Stimulated activated naive CD8-positive, alpha-beta T cell treated with anti-CD3 and anti-CD28 coated beads, Interleukin-15, amount 100 ng/mL, for 72 hours (primary cell): ENCODE results near the gene OSGIN1.

Source experiments
- ATAC-seq: fragments of 150-1000 bp; cut with Tn5 transposase; 2 replicates; pipeline ENCODE4 v1.10.0; 2021; ENCODE audit warnings: mild to moderate bottlenecking, moderate library complexity
- DNase-seq, 2 donors: peaks; one replicate each; pipeline ENCODE4 v3.0.0; 2021 to 2022
- H3K27ac Mint-ChIP-seq, 2 donors: one replicate each; pipeline ENCODE4 v1.8.0; 2022; ENCODE audit warnings: mild to moderate bottlenecking in 2 of 2, mixed read lengths in 2 of 2, moderate library complexity in 2 of 2
- H3K27me3 Mint-ChIP-seq: one replicate; pipeline ENCODE4 v1.8.0; 2022; ENCODE audit warnings: mixed read lengths
- H3K4me1 Mint-ChIP-seq: one replicate; pipeline ENCODE4 v1.8.0; 2022; ENCODE audit warnings: mild to moderate bottlenecking, mixed read lengths
- H3K4me3 Mint-ChIP-seq, 2 donors: one replicate each; pipeline ENCODE4 v1.8.0; 2022; ENCODE audit warnings: mild to moderate bottlenecking in 2 of 2, mixed read lengths in 2 of 2, moderate library complexity in 1 of 2
- H3K9me3 Mint-ChIP-seq, 2 donors: one replicate each; pipeline ENCODE4 v1.8.0; 2022; ENCODE audit warnings: mixed read lengths in 2 of 2

OSGIN1 gene

GRCh38 chr16:83923581-83924365 is 29.3 kb upstream of the OSGIN1 start:
- Mint-ChIP-seq H3K27me3 (no peaks in the 10 kb centered on the region), H3K9me3 (peaks cover 0 to 8% of the 10 kb centered on the region in 2 donors), H3K4me1 (peaks cover 6% of the 10 kb centered on the region), H3K4me3 (no peak overlapping the region), H3K27ac (peak overlapping the region in 1 of 2 donors; percentile 49)
- DNase-seq (no peak), ATAC-seq (no peak)

GRCh38 chr16:83924686-83925085 is 28.4 kb upstream of the OSGIN1 start:
- ATAC-seq = no peak
- no peak for DNase-seq
- no peak overlapping the region for H3K27ac Mint-ChIP-seq
- peaks cover 6% of the 10 kb centered on the region for H3K4me1 Mint-ChIP-seq
- H3K9me3 Mint-ChIP-seq = no peaks in the 10 kb centered on the region
- no peak overlapping the region for H3K4me3 Mint-ChIP-seq
- H3K27me3 Mint-ChIP-seq = no peaks in the 10 kb centered on the region

DNA sequence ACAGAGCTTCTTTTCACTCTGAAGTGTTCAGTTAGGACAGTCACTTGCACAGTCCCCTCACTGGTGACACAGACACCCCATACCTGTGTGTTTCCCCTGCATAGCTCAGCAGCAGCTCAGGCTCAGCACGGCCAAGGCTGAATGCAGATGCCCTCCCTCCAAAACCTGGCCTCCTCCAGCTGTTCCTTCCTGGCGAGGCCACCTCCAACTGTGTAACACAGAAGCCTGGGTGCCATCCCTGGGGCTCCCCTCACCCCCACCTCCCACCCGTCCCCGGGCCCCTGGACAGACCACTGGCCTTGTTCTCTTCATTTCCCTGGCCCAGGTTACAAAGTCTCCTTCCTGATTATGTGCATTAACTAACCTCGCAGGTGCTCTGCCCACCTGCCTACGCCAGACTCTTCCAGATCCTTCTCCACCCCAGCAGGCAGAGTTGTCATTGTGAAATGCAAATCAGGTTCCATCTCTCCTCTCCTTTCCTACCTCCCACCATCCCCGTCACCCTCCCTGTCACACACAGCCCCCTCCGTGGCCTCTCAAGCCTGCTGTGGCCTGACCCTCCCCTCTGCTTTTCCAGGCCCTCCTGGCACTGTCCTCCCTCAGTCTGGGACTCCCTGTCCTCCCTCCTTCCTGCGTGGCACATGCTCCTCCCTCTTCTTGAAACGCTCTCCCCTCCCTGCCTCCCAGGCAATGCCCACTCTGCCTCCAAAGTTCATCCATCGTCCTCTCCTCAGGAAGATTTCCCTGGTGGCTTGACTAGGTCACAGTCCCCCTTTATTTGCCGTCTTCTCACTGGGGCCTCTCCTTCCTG is 27.7 kb upstream of the OSGIN1 start:
- H3K9me3 Mint-ChIP-seq = no peaks in the 10 kb centered on the region
- H3K4me3 Mint-ChIP-seq = no peak overlapping the region
- DNase-seq = no peak
- peak overlapping the region in 1 of 2 donors; percentile 7 for H3K27ac Mint-ChIP-seq
- H3K27me3 Mint-ChIP-seq = no peaks in the 10 kb centered on the region
- ATAC-seq = peak; percentile 24
- H3K4me1 Mint-ChIP-seq = peaks cover 6% of the 10 kb centered on the region

- Mint-ChIP-seq H3K4me1 (peaks cover 6% of the 10 kb centered on the region), H3K27ac (peak overlapping the region in 1 of 2 donors; percentile 27), H3K27me3 (no peaks in the 10 kb centered on the region), H3K4me3 (no peak overlapping the region), H3K9me3 (no peaks in the 10 kb centered on the region)
- ATAC-seq (no peak), DNase-seq (no peak)
Observed at GRCh38 chr16:83925957-83926725, 26.9 kb upstream of the OSGIN1 start.

DNA sequence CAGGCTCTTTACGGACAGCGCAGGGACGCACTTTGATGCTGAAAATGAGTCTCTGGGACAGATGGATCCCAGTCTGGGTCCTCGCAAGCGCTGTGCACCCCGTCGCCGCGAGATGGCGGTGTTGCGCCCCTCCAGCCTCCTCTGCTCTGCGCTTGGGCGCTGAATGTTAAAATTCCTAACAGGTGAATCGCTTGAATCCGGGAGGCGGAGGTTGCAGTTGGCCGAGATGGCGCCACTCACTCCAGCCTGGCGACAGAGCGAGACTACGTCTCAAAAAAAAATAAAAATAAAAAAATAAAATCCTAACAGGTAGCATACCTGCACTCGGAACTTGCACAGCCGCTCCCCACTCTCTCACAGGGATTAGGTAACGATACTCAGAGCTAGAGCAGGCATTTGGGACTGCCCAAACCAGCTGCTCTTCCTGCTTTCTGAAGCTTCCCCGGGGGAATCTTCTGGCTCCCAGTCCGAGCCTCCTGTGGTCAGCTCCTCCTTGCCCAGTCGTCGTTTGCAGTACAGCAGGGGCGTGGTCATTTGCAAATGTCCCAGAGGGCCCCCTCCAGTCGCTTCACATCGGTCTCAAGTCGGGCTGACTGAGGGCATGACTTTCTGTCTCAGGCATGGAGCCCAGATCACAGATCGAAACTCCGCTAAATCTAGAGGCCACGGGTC is 26.2 kb upstream of the OSGIN1 start:
- Mint-ChIP-seq H3K27ac (peak overlapping the region in 1 of 2 donors; percentile 27), H3K4me3 (no peak overlapping the region), H3K27me3 (no peaks in the 10 kb centered on the region), H3K4me1 (peaks cover 6% of the 10 kb centered on the region), H3K9me3 (no peaks in the 10 kb centered on the region)
- DNase-seq (peak; percentile 53 to 58), ATAC-seq (peak; percentile 72)

GRCh38 chr16:83928341-83929055 is 24.5 kb upstream of the OSGIN1 start:
- no peaks in the 10 kb centered on the region for H3K9me3 Mint-ChIP-seq
- ATAC-seq (no peak), DNase-seq (no peak)
- H3K4me3 Mint-ChIP-seq = no peak overlapping the region
- H3K27ac Mint-ChIP-seq = no peak overlapping the region
- peaks cover 6% of the 10 kb centered on the region for H3K4me1 Mint-ChIP-seq
- H3K27me3 Mint-ChIP-seq = no peaks in the 10 kb centered on the region

GRCh38 chr16:83929811-83930555 is 23.1 kb upstream of the OSGIN1 start:
- no peak for DNase-seq
- no peak for ATAC-seq
- H3K9me3 Mint-ChIP-seq = no peaks in the 10 kb centered on the region
- H3K4me3 Mint-ChIP-seq = no peak overlapping the region
- no peaks in the 10 kb centered on the region for H3K27me3 Mint-ChIP-seq
- H3K27ac Mint-ChIP-seq = no peak overlapping the region
- H3K4me1 Mint-ChIP-seq = peaks cover 6% of the 10 kb centered on the region

- H3K27ac Mint-ChIP-seq = no peak overlapping the region
- H3K9me3 Mint-ChIP-seq = no peaks in the 10 kb centered on the region
- DNase-seq (no peak), ATAC-seq (peak; percentile 11)
- no peaks in the 10 kb centered on the region for H3K27me3 Mint-ChIP-seq
- peaks cover 6% of the 10 kb centered on the region for H3K4me1 Mint-ChIP-seq
- H3K4me3 Mint-ChIP-seq = no peak overlapping the region
Observed at GRCh38 chr16:83930730-83931500, 22.1 kb upstream of the OSGIN1 start.

DNA sequence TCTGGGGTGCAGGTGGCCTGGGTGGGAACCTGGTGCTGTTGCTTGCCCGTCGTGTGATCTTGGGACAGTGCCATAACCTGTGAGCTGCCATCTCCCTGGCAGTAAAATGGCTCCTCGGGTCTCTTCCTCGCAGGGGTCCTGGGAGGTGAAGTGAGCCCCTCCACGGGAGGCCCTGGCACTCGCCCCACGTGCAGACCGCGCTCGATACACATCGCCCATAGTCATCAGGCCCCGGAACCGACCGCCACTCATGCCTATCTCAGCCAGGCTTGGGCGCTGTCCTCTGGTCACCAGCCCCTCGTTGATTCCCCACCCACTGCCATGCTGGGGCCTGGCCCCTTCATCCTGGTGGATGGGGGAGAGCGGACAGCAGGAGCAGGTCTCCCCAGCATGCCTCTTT is 21.5 kb upstream of the OSGIN1 start:
- Mint-ChIP-seq H3K27ac (no peak overlapping the region), H3K9me3 (no peaks in the 10 kb centered on the region), H3K27me3 (no peaks in the 10 kb centered on the region), H3K4me3 (no peak overlapping the region), H3K4me1 (peaks cover 2% of the 10 kb centered on the region)
- DNase-seq = no peak
- ATAC-seq = peak; percentile 3

GRCh38 chr16:83932304-83932703 is 20.7 kb upstream of the OSGIN1 start:
- ATAC-seq = no peak
- Mint-ChIP-seq H3K9me3 (no peaks in the 10 kb centered on the region), H3K4me3 (no peak overlapping the region), H3K4me1 (no peaks in the 10 kb centered on the region), H3K27me3 (no peaks in the 10 kb centered on the region), H3K27ac (no peak overlapping the region)
- DNase-seq = no peak

- ATAC-seq = no peak
- Mint-ChIP-seq H3K9me3 (no peaks in the 10 kb centered on the region), H3K27ac (no peak overlapping the region), H3K4me3 (no peak overlapping the region), H3K4me1 (no peaks in the 10 kb centered on the region), H3K27me3 (no peaks in the 10 kb centered on the region)
- no peak for DNase-seq
Observed at GRCh38 chr16:83932955-83933673, 19.9 kb upstream of the OSGIN1 start.

DNA sequence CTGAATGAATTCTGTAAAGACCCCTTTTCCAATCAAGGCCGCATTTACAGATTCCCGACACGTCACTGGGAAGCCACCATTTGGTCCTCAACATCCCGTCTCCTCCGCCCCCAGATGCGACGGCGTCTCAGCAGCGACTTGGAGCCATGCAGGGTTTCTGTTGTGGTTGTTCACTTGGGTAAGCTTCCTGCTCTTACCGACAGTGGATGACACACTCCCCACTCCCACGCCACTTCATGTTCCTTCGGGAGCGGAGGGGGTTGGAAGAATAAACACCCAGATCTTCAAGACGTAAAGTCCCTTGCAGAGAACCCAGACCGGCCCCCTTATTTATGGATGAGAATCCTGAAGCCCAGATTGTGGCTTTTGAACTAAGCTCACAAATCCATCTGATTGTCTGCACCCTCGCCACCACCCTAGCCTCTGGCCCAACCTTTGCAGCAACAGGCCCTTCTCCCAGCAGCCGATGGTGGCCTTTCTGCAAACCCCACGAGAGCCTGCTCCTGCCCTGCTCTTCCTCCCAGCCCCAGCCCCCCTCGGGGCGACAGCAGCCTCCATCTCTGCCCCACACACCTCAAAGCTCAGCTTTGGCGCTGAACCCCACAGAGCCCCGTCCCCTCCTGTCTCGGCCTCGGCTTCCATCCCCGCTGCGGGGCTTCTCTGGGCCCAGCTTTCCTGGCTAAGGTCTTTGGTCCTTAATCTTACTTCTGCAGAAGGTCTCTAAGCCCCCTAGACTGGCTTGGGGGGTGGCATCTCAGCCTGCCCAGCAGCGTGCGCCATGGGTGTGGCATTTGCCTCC is 19.0 kb upstream of the OSGIN1 start:
- Mint-ChIP-seq H3K4me3 (no peak overlapping the region), H3K27ac (peak overlapping the region; percentile 19 to 32), H3K4me1 (peaks cover under 1% of the 10 kb centered on the region), H3K27me3 (no peaks in the 10 kb centered on the region), H3K9me3 (no peaks in the 10 kb centered on the region)
- DNase-seq (no peak), ATAC-seq (no peak)

- no peak overlapping the region for H3K4me3 Mint-ChIP-seq
- H3K9me3 Mint-ChIP-seq = no peaks in the 10 kb centered on the region
- DNase-seq (no peak), ATAC-seq (no peak)
- H3K27ac Mint-ChIP-seq = no peak overlapping the region
- peaks cover 6% of the 10 kb centered on the region for H3K4me1 Mint-ChIP-seq
- no peaks in the 10 kb centered on the region for H3K27me3 Mint-ChIP-seq
Observed at GRCh38 chr16:83934684-83934977, 18.4 kb upstream of the OSGIN1 start.
